Spleen (tissue), 13 donors: ENCODE results near the gene DHTKD1. TPM values are rescaled to one million over a fixed set of nuclear protein-coding genes. Genes with fewer than 3 reads are reported as not detected.

Source experiments
- DNase-seq: peaks from one replicate; pipeline ENCODE4 v3.0.0-alpha.2; 2020
- H3K27ac ChIP-seq, 8 donors: fragments of 200-600 bp; sonication (generic) in 7 of 8; 1 replicate in 4 of 8; 2 replicates in 4 of 8; pipeline versions ENCODE4 v1.5.0 to v1.8.0; 2016 to 2021; ENCODE audit warnings: inconsistent platforms in 4 of 8, mild to moderate bottlenecking in 4 of 8, moderate library complexity in 1 of 8
- H3K27me3 ChIP-seq, 7 donors: fragments of 200-600 bp; sonication (generic) in 6 of 7; replicated peaks in 1 of 7; 1 replicate in 4 of 7; 2 replicates in 3 of 7; pipeline versions ENCODE4 v1.5.0 to v1.8.0; 2016 to 2021; ENCODE audit warnings: inconsistent platforms in 3 of 7, mild to moderate bottlenecking in 1 of 7
- H3K36me3 ChIP-seq, 6 donors: fragments of 200-600 bp; sonication (generic) in 5 of 6; 1 replicate in 4 of 6; 2 replicates in 2 of 6; pipeline versions ENCODE4 v1.5.0 to v1.8.0; 2016 to 2021; ENCODE audit warnings: inconsistent platforms in 2 of 6
- H3K4me1 ChIP-seq, 6 donors: fragments of 200-600 bp; sonication (generic) in 5 of 6; 1 replicate in 3 of 6; 2 replicates in 3 of 6; pipeline versions ENCODE4 v1.5.0 to v1.8.0; 2016 to 2021; ENCODE audit warnings: inconsistent platforms in 3 of 6
- H3K4me3 ChIP-seq, 8 donors: fragments of 200-600 bp; sonication (generic) in 7 of 8; 1 replicate in 4 of 8; 2 replicates in 4 of 8; pipeline versions ENCODE4 v1.5.0 to v1.8.0; 2016 to 2021; ENCODE audit warnings: inconsistent platforms in 4 of 8, mild to moderate bottlenecking in 4 of 8, moderate library complexity in 2 of 8
- H3K9me3 ChIP-seq, 8 donors: fragments of 200-600 bp; sonication (generic) in 7 of 8; 1 replicate in 4 of 8; 2 replicates in 4 of 8; pipeline versions ENCODE4 v1.5.0 to v1.8.0; 2016 to 2021; ENCODE audit warnings: inconsistent platforms in 4 of 8
- POLR2A ChIP-seq, 3 donors: fragments of 450-650 bp; IDR thresholded peaks; one replicate each; pipeline ENCODE4 v1.5.1; 2017; ENCODE audit warnings: antibody characterized with exemption in 3 of 3, mild to moderate bottlenecking in 1 of 3
- POLR2AphosphoS5 ChIP-seq, 3 donors: sonication (generic); formaldehyde crosslinking; IDR thresholded peaks; one replicate each; pipeline ENCODE4 v1.5.1; 2017; ENCODE audit warnings: antibody characterized with exemption in 3 of 3
- WGBS, 5 donors: extraction: QIAGEN DNeasy Blood & Tissue Kit in 3 of 5; methylation state at CpG; one replicate each; pipeline versions ENCODE4 v1.1.5 to v1.1.7; 2013 to 2018; 5-methylcytosine and 5-hydroxymethylcytosine counted together
- intact Hi-C: fragments of 100-400 bp; cut with DNase I; formaldehyde crosslinking; loops from one replicate; pipeline ENCODE4 v1.15.0; 2023; ENCODE audit warnings: low total_unique reads
- long read RNA-seq, 2 donors: transcript quantifications; one replicate each; lab custom pipeline, GENCODE V29; 2026
- polyA plus RNA-seq, 3 donors: library from polyadenylated mRNA; stranded (reverse); fragments of 200-250 nt; gene quantifications; one replicate each; pipeline ENCODE4 v1.2.1, GENCODE V29; 2013
- total RNA-seq, 7 donors: library from RNA; depleted of rRNA in 3 of 7; stranded (reverse); fragments of >200 nt in 3 of 7; fragmentation: NEBNext Ultra II Directional in 4 of 7; extraction: Animal tissue kit (Norgen Biotek cat#: 25700) in 4 of 7; gene quantifications; one replicate each; pipeline versions ENCODE4 v1.1.0 to v1.2.1, GENCODE V29; 2016 to 2021
- TF ChIP-seq, protein P1 (sequence below), 11 experiments: fragments of 200-600 bp in 7 of 11; fragments of 450-650 bp in 4 of 11; sonication (generic) in 4 of 11; IDR thresholded peaks in 8 of 11; conservative IDR thresholded peaks in 3 of 11; 1 replicate in 7 of 11; 2 replicates in 4 of 11; pipeline versions ENCODE4 v1.4.0 to v1.8.0; 2016 to 2021; ENCODE audit warnings: antibody characterized with exemption in 11 of 11, inconsistent platforms in 4 of 11, mild to moderate bottlenecking in 1 of 11
- donor health status: healthy with polysubstance abuse.
- donor health status: DM: no; HTN: no; CAD: no; lungs with moderate emphysema.
- donor health status: DM: no; HTN: no; CAD: no.
- donor health status: Bipolar disorder and iron deficiency.
- donor health status: healthy.
- donor health status: DM: no; HTN: no; CAD: no.
- donor health status: DM: yes; HTN: yes; CAD: no.

DHTKD1 gene, protein sequence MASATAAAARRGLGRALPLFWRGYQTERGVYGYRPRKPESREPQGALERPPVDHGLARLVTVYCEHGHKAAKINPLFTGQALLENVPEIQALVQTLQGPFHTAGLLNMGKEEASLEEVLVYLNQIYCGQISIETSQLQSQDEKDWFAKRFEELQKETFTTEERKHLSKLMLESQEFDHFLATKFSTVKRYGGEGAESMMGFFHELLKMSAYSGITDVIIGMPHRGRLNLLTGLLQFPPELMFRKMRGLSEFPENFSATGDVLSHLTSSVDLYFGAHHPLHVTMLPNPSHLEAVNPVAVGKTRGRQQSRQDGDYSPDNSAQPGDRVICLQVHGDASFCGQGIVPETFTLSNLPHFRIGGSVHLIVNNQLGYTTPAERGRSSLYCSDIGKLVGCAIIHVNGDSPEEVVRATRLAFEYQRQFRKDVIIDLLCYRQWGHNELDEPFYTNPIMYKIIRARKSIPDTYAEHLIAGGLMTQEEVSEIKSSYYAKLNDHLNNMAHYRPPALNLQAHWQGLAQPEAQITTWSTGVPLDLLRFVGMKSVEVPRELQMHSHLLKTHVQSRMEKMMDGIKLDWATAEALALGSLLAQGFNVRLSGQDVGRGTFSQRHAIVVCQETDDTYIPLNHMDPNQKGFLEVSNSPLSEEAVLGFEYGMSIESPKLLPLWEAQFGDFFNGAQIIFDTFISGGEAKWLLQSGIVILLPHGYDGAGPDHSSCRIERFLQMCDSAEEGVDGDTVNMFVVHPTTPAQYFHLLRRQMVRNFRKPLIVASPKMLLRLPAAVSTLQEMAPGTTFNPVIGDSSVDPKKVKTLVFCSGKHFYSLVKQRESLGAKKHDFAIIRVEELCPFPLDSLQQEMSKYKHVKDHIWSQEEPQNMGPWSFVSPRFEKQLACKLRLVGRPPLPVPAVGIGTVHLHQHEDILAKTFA
- total RNA-seq (10 to 100 TPM; 21.5 to 36.6 (median 29.6) TPM), polyA plus RNA-seq (1 to 10 TPM; 7.4 to 8.6 (median 8.0) TPM)
- long read RNA-seq, donor 1, full-length matches to known transcripts = 1 of 1 reads
- long read RNA-seq, donor 1, partial matches to known transcripts = 0 of 1 reads
- long read RNA-seq, donor 1, other reads (novel, unspliced or antisense) = 0 of 1 reads
- long read RNA-seq, donor 2, full-length matches to known transcripts = 1 of 1 reads
- long read RNA-seq, donor 2, partial matches to known transcripts = 0 of 1 reads
- long read RNA-seq, donor 2, other reads (novel, unspliced or antisense) = 0 of 1 reads

DNA sequence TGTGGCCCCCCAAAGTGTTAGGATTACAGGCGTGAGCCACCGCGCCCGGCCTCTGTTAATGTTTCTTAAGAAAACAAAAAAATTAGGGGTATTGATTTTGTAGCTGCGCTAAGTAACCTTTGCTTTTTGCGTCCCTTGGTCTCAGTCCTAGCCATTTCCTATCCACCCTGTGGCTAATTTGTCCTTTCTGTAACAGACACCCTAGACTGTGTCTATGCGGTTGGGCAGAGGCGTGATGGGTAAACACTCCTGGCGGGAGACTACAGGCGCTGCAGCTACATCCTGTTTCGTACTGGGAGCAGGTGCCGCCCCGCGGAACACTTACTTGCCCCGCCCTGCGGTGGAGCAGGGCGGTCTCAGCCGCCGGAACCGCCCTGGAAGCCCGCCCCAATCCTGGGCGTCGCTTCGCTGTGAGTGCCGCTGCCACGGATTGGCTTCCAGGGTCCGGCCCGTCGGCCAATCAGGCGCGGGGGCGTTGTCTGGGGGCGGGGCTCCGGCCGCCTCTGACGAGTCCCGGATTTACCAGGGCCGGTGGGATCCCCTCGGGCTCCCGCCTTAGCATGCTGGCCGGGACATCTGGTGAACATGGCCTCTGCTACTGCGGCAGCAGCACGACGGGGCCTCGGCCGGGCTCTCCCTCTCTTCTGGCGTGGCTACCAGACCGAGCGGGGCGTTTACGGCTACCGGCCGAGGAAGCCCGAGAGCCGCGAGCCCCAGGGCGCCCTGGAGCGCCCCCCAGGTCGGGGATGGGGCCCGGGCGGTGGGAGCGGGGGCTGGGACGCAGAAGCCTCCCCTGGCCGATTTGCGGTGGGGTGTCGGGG, at the start of gene DHTKD1:
DHTKD1 (plus strand) TSS at position 506 of the 821 bp plus-strand sequence; CDS start at position 586, 80 bp downstream.
- peaks cover 0 to 10% (median 0%) of the 10 kb centered on the region in 6 donors for H3K36me3 ChIP-seq
- peak within 1 kb of the TSS; percentile 58 to 98 (median 95) for H3K4me3 ChIP-seq
- no peaks in the 10 kb centered on the region for H3K9me3 ChIP-seq
- TF ChIP-seq POLR2AphosphoS5 (IDR thresholded peaks at IDR 0.05) (peak; percentile 86 to 93 (median 91)), POLR2A (IDR thresholded peaks at IDR 0.05) (peak in 1 of 3 donors; percentile 39)
- TF ChIP-seq, protein P1, sequence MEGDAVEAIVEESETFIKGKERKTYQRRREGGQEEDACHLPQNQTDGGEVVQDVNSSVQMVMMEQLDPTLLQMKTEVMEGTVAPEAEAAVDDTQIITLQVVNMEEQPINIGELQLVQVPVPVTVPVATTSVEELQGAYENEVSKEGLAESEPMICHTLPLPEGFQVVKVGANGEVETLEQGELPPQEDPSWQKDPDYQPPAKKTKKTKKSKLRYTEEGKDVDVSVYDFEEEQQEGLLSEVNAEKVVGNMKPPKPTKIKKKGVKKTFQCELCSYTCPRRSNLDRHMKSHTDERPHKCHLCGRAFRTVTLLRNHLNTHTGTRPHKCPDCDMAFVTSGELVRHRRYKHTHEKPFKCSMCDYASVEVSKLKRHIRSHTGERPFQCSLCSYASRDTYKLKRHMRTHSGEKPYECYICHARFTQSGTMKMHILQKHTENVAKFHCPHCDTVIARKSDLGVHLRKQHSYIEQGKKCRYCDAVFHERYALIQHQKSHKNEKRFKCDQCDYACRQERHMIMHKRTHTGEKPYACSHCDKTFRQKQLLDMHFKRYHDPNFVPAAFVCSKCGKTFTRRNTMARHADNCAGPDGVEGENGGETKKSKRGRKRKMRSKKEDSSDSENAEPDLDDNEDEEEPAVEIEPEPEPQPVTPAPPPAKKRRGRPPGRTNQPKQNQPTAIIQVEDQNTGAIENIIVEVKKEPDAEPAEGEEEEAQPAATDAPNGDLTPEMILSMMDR (IDR thresholded peaks at IDR 0.05 in 8 of 11, conservative IDR thresholded peaks at IDR 0.05 in 3 of 11) = peak; percentile 59 to 92 (median 74)
- peaks cover 11 to 52% (median 24%) of the 10 kb centered on the region in 6 donors for H3K4me1 ChIP-seq
- 4 to 6% (median 5%) methylated on average over 44 to 66 of the region's 66 CpGs for WGBS, 5 donors
- H3K27ac ChIP-seq = peak within 1 kb of the TSS; percentile 74 to 97 (median 92)
- intact Hi-C loops = no loop called here
- H3K27me3 ChIP-seq = no peaks in the 10 kb centered on the region
- DNase-seq = peak; percentile 100

DNA sequence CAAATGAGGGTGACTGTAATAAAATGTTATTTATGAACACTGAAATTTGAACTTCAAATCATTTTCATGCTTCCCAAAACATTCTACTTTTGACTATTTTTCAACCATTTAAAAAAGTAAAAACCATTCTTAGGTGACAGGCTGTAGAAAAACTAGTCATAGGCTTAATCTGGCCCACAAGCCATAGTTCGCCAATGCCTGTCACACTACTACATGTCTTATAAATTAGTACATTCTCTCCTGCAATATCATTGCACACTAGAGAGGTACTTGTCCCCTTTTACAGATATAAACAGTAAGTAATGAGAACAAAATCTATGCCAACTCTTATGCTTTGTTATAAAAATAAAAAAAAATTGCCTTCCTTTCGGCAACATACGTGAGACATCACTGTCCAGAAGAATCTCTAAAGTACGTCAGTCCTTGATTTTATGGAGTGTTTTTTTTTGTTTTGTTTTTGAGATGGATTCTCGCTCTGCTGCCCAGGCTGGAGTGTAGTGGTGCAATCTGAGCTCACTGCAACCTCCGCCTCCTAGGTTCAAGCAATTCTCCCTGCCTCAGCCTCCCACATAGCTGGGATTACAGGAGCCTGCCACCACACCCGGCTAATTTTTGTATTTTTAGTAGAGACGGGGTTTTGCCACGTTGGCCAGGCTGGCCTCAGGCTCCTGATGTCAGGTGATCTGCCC, 49.3 kb upstream of the DHTKD1 start:
- Histone ChIP-seq H3K4me1 (peaks cover 6 to 62% (median 34%) of the 10 kb centered on the region in 6 donors), H3K9me3 (no peaks in the 10 kb centered on the region), H3K27ac (no peak overlapping the region), H3K36me3 (peaks cover 0 to 37% (median 2%) of the 10 kb centered on the region in 6 donors), H3K4me3 (no peak overlapping the region), H3K27me3 (no peaks in the 10 kb centered on the region)
- intact Hi-C loops = no loop called here
- TF ChIP-seq POLR2AphosphoS5 (IDR thresholded peaks at IDR 0.05) = no peak
- TF ChIP-seq POLR2A (IDR thresholded peaks at IDR 0.05) = no peak
- TF ChIP-seq, protein P1 (IDR thresholded peaks at IDR 0.05 in 8 of 11, conservative IDR thresholded peaks at IDR 0.05 in 3 of 11) = no peak
- no peak for DNase-seq
- 72 to 90% (median 82%) methylated on average over 9 of the region's 9 CpGs for WGBS, 5 donors

DNA sequence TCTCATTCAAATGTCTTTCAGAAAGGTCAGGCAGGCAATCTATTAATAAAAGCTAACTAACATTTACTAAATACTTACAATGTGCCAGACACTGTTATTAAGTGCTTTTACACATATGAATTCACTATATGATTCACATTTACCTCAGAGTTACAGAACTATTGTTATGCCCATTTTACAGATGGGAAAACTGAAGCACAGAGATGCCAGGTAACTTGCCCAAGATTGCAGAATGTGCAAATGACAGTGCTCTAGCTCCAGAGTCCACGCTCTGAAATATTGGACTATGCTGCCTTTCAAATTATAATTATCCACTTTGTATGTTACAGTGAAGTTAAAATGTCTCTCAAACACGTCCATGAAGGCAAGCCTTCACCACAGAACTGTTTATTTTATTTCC, 48.2 kb upstream of the DHTKD1 start:
- no peaks in the 10 kb centered on the region for H3K9me3 ChIP-seq
- no peak overlapping the region for H3K4me3 ChIP-seq
- 68 to 78% (median 73%) methylated on average over 2 of the region's 2 CpGs for WGBS, 5 donors
- no peak for TF ChIP-seq POLR2A (IDR thresholded peaks at IDR 0.05)
- TF ChIP-seq POLR2AphosphoS5 (IDR thresholded peaks at IDR 0.05) = no peak
- TF ChIP-seq, protein P1 (IDR thresholded peaks at IDR 0.05 in 8 of 11, conservative IDR thresholded peaks at IDR 0.05 in 3 of 11) = no peak
- H3K4me1 ChIP-seq = peaks cover 6 to 70% (median 32%) of the 10 kb centered on the region in 6 donors
- DNase-seq = no peak
- no peak overlapping the region for H3K27ac ChIP-seq
- peaks cover 0 to 41% (median 2%) of the 10 kb centered on the region in 6 donors for H3K36me3 ChIP-seq
- intact Hi-C loops = no loop called here
- no peaks in the 10 kb centered on the region for H3K27me3 ChIP-seq
